Skeletal muscle tissue (tissue), 4 donors: ENCODE results near the gene P2RY11. TPM values are rescaled to one million over a fixed set of nuclear protein-coding genes. Genes with fewer than 3 reads are reported as not detected.

ENCODE experiments used
- H3K27ac ChIP-seq: one replicate; pipeline ENCODE4 v1.7.0; 2013; ENCODE audit warnings: mild to moderate bottlenecking, low read depth, low read length, inconsistent platforms
- H3K27me3 ChIP-seq, 3 donors: one replicate each; pipeline ENCODE4 v1.7.0; 2013; ENCODE audit warnings: low read length in 3 of 3; ENCODE audit not compliant: control insufficient read depth in 3 of 3, insufficient read depth in 3 of 3
- H3K36me3 ChIP-seq, 3 donors: one replicate each; pipeline ENCODE4 v1.7.0; 2013; ENCODE audit warnings: low read length in 3 of 3; ENCODE audit not compliant: control insufficient read depth in 3 of 3, insufficient read depth in 3 of 3
- H3K4me1 ChIP-seq, 3 donors: one replicate each; pipeline ENCODE4 v1.7.0; 2013; ENCODE audit warnings: low read length in 3 of 3, mild to moderate bottlenecking in 3 of 3; ENCODE audit not compliant: control insufficient read depth in 3 of 3, insufficient read depth in 3 of 3
- H3K4me3 ChIP-seq, 3 donors: one replicate each; pipeline ENCODE4 v1.7.0; 2013; ENCODE audit warnings: low read length in 3 of 3
- H3K9ac ChIP-seq, 3 donors: one replicate each; pipeline ENCODE4 v1.7.0; 2013; ENCODE audit warnings: low read length in 3 of 3, mild to moderate bottlenecking in 3 of 3, moderate library complexity in 2 of 3, low read depth in 1 of 3
- H3K9me3 ChIP-seq, 3 donors: one replicate each; pipeline ENCODE4 v1.7.0; 2013; ENCODE audit warnings: low read length in 3 of 3; ENCODE audit not compliant: control insufficient read depth in 3 of 3
- total RNA-seq: library from RNA; depleted of rRNA; stranded (reverse); fragments of >200 nt; gene quantifications from one replicate; pipeline ENCODE4 v1.2.3, GENCODE V29; 2014
- donor health status: Osteomylitis.

Gene P2RY11, protein sequence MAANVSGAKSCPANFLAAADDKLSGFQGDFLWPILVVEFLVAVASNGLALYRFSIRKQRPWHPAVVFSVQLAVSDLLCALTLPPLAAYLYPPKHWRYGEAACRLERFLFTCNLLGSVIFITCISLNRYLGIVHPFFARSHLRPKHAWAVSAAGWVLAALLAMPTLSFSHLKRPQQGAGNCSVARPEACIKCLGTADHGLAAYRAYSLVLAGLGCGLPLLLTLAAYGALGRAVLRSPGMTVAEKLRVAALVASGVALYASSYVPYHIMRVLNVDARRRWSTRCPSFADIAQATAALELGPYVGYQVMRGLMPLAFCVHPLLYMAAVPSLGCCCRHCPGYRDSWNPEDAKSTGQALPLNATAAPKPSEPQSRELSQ
- 1.6 TPM for total RNA-seq

DNA sequence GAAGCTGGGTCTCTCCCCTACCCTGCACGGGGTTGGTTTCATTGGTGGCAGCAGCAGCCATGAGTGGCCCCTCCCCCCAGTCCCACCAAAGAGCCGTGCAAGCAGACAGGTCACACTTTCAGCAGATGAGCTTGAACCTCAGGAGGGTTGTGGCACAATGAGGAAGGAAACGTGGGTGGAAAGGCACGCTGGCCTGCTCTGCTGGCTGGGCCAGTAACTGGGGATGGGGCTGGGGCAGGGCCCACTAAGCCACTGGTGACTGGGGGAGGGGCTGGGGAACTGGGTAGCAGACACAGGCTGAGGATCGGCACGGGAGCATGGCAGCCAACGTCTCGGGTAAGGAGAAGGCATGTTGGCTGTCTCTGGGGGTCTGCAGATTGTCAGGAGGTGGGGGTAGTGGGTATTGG is at the start of gene P2RY11:
Gene P2RY11, plus strand, starts transcription at position 289 of the 407 bp plus-strand sequence. Its CDS starts 29 bp downstream, at position 318.
- H3K27ac ChIP-seq = no peak within 1 kb of the TSS
- no peak within 1 kb of the TSS for H3K9ac ChIP-seq
- H3K4me3 ChIP-seq = no peak within 1 kb of the TSS
- peaks cover 23 to 49% (median 28%) of the 10 kb centered on the region in 3 donors for H3K4me1 ChIP-seq
- H3K27me3 ChIP-seq = no peaks in the 10 kb centered on the region
- H3K36me3 ChIP-seq = peaks cover 44 to 60% (median 56%) of the 10 kb centered on the region in 3 donors
- no peaks in the 10 kb centered on the region for H3K9me3 ChIP-seq

GRCh38 chr19:10061717-10062310 is 49.7 kb upstream of the P2RY11 start:
- H3K27me3 ChIP-seq = peaks cover 8 to 23% (median 11%) of the 10 kb centered on the region in 3 donors

GRCh38 chr19:10068205-10068604 is 43.3 kb upstream of the P2RY11 start:
- H3K36me3 ChIP-seq = no peaks in the 10 kb centered on the region
- H3K27me3 ChIP-seq = peaks cover 4 to 20% (median 4%) of the 10 kb centered on the region in 3 donors

More at GRCh38 chr19:10061717-10062310, 49.7 kb upstream of the P2RY11 start:
- H3K27ac ChIP-seq = no peak overlapping the region
- H3K9ac ChIP-seq = no peak overlapping the region
- no peaks in the 10 kb centered on the region for H3K36me3 ChIP-seq
- H3K4me3 ChIP-seq = no peak overlapping the region
- no peaks in the 10 kb centered on the region for H3K4me1 ChIP-seq
- peaks cover 0 to 2% (median 0%) of the 10 kb centered on the region in 3 donors for H3K9me3 ChIP-seq

GRCh38 chr19:10069046-10069445 is 42.4 kb upstream of the P2RY11 start:
- H3K4me1 ChIP-seq = no peaks in the 10 kb centered on the region
- no peak overlapping the region for H3K4me3 ChIP-seq
- H3K27me3 ChIP-seq = peaks cover 4 to 18% (median 5%) of the 10 kb centered on the region in 3 donors
- no peaks in the 10 kb centered on the region for H3K36me3 ChIP-seq
- no peak overlapping the region for H3K27ac ChIP-seq
- H3K9me3 ChIP-seq = peaks cover 0 to 4% (median 0%) of the 10 kb centered on the region in 3 donors
- H3K9ac ChIP-seq = no peak overlapping the region

More at GRCh38 chr19:10068205-10068604, 43.3 kb upstream of the P2RY11 start:
- no peak overlapping the region for H3K9ac ChIP-seq
- no peak overlapping the region for H3K4me3 ChIP-seq
- H3K4me1 ChIP-seq = no peaks in the 10 kb centered on the region
- peaks cover 0 to under 1% (median 0%) of the 10 kb centered on the region in 3 donors for H3K9me3 ChIP-seq
- no peak overlapping the region for H3K27ac ChIP-seq

DNA sequence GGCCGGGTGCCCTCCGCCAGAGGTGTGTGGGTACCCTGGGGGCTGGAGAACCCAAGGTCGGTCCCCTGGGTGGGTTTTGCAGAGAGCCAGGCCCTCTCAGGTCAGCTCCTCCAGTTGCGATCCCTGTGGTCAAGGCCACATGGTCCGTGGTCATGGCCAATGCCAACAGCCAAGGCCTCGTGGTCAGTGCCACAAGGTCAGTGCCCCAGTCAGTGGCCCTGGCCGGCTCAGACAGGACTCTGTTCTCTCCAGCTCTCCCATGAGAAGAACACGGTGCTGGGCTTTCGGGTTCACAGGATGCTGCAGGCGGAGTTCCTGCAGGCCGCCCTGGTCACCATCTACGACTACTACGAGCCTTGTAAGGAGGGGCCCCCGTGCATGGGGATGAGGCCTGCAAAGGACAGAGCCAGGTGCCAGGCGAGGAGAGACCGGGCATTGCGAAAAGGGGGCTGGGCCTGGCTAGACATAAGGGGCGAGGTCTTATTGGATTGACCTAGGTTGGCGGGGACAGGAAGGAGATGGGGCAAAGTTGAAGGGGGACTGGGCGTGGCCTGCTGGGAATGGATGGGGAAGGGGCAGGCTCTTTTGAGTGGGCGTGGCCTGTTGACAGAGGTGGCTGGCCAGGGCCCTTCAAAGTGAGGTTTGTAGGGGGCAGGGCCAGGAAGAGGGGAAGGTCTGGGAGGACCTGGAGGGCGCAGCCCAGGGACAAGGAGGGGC is 40.6 kb upstream of the P2RY11 start:
- H3K27me3 ChIP-seq = peaks cover 4 to 18% (median 5%) of the 10 kb centered on the region in 3 donors
- H3K27ac ChIP-seq = no peak overlapping the region
- no peak overlapping the region for H3K9ac ChIP-seq
- H3K4me3 ChIP-seq = no peak overlapping the region
- peaks cover 0 to 7% (median 0%) of the 10 kb centered on the region in 3 donors for H3K9me3 ChIP-seq
- no peaks in the 10 kb centered on the region for H3K4me1 ChIP-seq
- no peaks in the 10 kb centered on the region for H3K36me3 ChIP-seq

DNA sequence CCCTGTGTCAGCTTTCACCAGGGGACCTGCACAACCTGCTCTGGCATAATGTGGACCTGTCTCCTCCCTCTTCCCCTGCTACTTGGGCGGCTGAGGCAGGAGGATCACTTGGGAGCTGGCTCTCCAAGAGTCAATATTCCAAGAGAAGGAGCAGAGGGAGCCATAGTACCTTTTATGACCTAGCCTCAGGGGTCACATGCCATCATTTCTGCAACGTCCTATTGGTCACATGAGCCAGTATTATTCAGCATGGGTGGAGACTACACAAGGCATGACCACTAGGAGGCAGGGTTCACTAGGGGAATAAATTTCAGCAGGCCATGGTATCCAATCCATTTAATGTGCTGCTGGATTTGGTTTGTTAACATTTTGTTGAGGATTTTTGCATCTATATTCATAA is 37.3 kb upstream of the P2RY11 start:
- H3K4me1 ChIP-seq = no peaks in the 10 kb centered on the region
- no peak overlapping the region for H3K4me3 ChIP-seq
- H3K36me3 ChIP-seq = no peaks in the 10 kb centered on the region
- peaks cover 0 to 7% (median 0%) of the 10 kb centered on the region in 3 donors for H3K9me3 ChIP-seq
- H3K27me3 ChIP-seq = peaks cover 4 to 6% (median 5%) of the 10 kb centered on the region in 3 donors
- H3K9ac ChIP-seq = no peak overlapping the region
- H3K27ac ChIP-seq = no peak overlapping the region

- H3K4me3 ChIP-seq = no peak overlapping the region
- peaks cover 0 to 7% (median 0%) of the 10 kb centered on the region in 3 donors for H3K9me3 ChIP-seq
- no peaks in the 10 kb centered on the region for H3K36me3 ChIP-seq
- H3K27ac ChIP-seq = no peak overlapping the region
- H3K27me3 ChIP-seq = peaks cover 0 to 3% (median 3%) of the 10 kb centered on the region in 3 donors
- H3K4me1 ChIP-seq = no peaks in the 10 kb centered on the region
- H3K9ac ChIP-seq = no peak overlapping the region
These were observed 35.0 kb upstream of the P2RY11 start for GRCh38 chr19:10076535-10076934.

- no peak overlapping the region for H3K9ac ChIP-seq
- peaks cover 0 to 7% (median 0%) of the 10 kb centered on the region in 3 donors for H3K9me3 ChIP-seq
- H3K36me3 ChIP-seq = no peaks in the 10 kb centered on the region
- H3K4me1 ChIP-seq = no peaks in the 10 kb centered on the region
- H3K27me3 ChIP-seq = peaks cover 0 to 4% (median 0%) of the 10 kb centered on the region in 3 donors
- no peak overlapping the region for H3K4me3 ChIP-seq
- no peak overlapping the region for H3K27ac ChIP-seq
These were observed 33.2 kb upstream of the P2RY11 start for GRCh38 chr19:10078329-10078728.

- Histone ChIP-seq H3K27me3 (peaks cover 0 to 8% (median 0%) of the 10 kb centered on the region in 3 donors), H3K36me3 (no peaks in the 10 kb centered on the region), H3K4me1 (no peaks in the 10 kb centered on the region), H3K9ac (no peak overlapping the region), H3K9me3 (peaks cover 0 to 2% (median 0%) of the 10 kb centered on the region in 3 donors), H3K27ac (no peak overlapping the region), H3K4me3 (no peak overlapping the region)
These were observed 32.5 kb upstream of the P2RY11 start for GRCh38 chr19:10079031-10079453.
